Stimulated activated CD8-positive, alpha-beta memory T cell treated with anti-CD3 and anti-CD28 coated beads, Interleukin-12 subunit alpha, Interleukin-12 subunit beta, amount 100 ng/mL, for 24 hours (primary cell): ENCODE measurements around the gene KIF26B.
"Not testable (repeated sequence)": the region's sequence is repeated elsewhere in the genome, so short reads cannot be mapped to it uniquely, and the experiment has no call there.

Source experiments
- DNase-seq: peaks from one replicate; pipeline ENCODE4 v3.0.0-alpha.2; 2020; ENCODE audit errors: extremely low read depth

KIF26B gene

DNA sequence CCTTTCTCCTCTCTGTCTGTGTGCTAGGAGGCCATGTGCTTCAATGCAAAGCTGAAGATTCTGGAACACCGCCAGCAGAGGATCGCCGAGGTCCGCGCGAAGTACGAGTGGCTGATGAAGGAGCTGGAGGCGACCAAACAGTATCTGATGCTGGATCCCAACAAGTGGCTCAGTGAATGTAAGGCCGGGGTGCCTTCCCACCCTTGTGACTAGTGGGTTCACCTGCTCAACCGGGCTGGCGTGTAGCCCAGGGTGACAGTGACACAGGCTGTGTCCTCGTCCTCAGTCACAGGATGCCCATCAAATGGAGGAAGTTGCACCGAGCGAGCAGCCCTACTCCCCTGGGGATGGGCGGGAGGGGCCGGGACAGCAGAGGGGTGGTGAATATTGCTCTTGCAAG lies 544.1 kb downstream of the KIF26B start:
- DNase-seq: no peak

DNA sequence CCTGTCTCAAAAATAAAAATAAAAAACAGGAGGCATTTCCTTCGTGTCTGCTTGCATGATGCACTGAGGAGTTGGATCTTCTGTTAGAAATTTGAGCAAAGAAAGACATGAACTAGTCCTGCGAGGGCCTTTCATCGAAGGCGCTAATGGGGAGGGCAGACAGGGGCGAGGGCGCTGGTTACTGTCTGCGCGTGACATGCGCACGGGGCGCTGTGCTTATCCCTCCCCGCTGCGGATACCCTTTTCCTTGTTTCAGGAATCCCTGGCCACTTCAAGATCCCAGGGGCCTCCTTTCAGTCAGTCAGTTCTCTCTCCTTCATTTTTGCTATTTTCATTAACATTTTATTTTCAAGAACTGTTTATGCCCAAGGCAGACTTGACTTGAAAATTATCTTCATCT lies 545.8 kb downstream of the KIF26B start:
- DNase-seq: no peak

DNA sequence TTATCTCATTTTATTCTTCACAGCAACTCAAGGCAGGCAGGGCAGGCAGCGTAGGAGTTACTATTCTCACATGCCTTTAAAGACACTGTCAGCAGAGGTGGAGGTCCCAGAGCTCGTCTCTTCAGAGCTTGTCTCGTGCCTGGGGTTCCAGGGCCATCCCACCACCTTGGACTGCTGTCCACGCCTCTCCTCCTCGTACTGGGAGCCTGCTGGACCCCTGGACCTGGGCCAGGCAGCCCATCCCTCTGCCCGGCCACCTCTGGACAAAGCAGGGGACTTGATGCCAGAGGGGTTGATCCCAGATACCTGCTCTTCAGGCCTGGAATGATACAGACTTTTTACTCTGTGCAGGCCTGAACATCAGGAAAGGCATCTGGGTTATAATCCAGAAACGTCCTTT lies 546.8 kb downstream of the KIF26B start:
- no peak for DNase-seq

DNA sequence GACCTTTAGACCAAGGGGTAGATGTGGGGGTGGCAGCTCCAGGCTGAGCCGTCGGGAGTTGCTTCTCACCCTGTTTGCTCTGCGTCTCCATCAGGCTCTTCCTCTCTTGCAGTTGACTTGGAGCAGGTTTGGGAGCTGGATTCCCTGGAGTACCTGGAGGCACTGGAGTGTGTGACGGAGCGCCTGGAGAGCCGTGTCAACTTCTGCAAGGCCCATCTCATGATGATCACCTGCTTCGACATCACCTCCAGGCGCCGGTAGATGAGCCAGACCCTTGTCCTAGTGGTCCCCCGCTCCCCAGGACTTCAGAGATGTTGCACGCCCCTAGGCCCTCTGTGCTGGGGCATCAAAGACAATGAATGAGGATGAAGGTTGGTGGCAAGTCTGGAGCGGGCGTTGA lies 547.6 kb downstream of the KIF26B start:
- no peak for DNase-seq

DNA sequence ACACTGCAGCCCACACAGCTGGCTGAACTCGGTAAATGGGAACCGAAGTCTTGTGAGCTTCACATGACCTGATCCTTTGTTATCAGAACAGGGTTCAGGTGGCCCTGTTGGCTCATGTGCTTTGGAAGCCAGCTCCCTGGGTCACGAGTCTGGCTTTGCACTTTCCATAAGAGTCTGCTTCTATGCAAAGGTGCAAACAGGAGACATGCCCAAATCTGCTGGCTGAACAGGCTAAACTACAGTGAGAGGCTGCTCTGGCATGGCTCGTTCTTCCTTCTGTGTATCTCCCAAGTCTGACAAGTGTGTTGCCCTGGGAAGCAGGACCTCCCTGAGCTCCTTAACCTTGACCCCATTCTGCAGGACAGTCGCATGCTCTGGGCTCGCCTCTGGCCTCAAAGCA lies 549.6 kb downstream of the KIF26B start:
- no peak for DNase-seq

DNA sequence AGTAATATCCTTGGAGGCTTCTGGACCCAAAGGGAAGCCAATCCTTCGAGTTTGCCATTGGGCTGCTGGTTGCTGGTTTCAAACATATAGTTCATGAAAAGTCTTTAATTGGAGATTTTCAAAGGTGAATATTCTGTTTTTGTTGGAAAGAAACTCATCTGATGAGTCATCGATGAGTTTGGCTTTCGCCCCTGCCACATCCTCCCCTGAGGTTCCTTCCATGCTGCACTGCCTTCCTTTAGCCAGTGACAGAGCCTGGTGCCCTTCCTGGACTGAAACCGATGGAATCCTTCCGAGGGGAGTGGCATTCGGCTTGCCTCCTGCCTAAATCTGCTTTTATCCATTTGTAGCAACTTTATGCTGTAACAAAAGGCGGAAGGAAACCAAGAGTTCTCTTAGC lies 550.0 kb downstream of the KIF26B start:
- DNase-seq: no peak

DNA sequence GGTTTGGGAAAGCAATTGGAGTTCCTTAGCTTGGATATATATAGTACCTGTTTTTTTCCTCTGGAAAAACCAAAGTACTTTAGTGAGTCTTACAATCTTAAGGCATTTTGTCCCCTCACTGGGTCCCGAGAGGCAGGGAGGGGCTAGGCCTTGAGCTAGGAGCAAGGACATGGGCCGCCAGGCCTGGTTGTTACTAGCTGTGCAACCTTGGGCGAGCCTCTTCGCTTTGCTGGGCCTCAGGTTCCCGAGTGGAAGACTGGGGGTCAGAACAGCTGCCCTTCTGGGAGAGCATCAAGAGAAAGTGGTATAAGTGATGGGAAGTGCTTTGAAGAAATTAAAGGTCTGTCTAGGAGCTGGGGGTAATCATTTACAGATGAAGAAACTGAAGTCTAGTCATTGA lies 553.2 kb downstream of the KIF26B start:
- no peak for DNase-seq

DNA sequence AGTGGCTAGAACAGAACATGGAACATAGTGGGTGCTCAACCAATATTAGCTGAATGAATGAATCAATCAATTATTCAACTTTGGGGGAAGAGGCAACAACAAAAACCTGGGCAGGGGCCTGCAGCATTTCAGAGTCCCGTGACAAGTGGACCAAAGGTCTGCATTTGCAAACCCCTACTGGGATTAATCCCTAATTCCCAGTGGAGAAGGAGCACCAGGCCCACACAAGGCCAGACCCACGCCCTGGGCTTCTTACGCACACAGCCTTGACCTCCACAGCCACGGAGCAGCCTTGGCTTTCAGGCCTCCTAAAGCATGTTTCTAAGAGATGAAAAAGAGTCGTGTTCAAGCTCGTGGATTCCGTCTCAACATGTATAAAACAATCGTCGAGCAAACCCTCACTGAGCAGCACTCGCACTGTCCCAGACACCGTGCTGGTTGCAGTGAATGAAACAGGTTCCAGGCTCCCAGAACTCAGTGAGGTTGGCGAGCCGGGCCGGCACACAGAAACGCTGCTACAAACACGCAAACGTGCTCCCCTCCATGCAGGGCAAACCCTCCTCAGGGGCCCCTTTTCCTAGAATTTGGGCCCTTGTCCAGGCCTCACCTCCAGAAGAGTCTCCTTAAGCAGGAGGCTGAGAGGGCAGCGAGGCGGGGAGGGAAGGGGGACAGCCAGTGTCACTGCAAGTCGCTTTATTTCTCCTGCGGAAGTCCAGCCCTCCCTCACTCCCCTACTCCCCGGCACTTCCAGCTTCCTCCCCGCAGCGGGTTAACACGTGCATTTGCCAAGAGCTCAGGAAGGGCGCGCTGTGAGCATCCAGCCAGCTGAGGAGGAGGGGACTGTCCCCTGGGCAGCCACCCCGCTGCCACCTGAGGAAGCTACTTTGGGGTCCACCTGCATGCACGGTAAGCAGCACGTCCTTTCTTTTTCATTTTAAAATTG lies 556.4 kb downstream of the KIF26B start:
- no peak for DNase-seq

DNA sequence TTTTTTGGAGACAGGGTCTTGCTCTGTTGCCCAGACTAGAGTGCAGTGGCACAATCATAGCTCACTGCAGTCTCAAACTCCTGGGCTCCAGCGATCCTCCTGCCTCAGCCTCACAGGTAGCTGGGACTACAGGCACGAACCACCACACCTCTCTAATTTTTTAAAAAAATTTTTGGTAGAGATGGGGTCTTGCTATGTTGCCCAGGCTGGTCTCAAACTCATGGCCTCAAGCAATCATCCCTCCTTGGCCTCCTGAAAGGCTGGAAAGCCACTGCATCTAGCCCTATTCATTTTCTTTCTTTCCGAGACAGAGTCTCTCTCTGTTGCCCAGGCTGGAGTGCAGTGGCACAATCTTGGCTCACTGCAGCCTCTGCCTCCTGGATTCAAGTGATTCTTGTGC lies 559.2 kb downstream of the KIF26B start:
- not testable (repeated sequence) for DNase-seq

DNA sequence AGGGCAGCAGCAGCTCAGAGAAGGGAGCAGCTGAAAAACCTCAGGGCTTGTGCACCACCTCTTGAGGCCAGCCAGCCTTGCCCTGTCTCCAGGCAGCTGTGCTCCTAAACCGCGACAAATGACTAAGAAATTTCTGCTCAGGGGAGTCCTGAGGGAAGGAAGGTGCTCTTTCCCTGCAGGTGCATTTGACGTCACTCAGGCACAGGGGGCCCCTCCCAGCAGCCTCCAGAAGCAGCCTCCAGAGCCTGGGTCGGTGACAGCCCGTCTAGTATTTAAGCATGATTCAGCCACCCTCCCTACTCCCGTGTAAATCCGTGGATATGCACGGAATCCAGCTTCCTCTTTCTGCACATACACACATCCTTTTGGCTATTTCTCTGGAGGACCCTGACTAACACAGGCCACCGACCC lies 560.5 kb downstream of the KIF26B start:
- no peak for DNase-seq

DNA sequence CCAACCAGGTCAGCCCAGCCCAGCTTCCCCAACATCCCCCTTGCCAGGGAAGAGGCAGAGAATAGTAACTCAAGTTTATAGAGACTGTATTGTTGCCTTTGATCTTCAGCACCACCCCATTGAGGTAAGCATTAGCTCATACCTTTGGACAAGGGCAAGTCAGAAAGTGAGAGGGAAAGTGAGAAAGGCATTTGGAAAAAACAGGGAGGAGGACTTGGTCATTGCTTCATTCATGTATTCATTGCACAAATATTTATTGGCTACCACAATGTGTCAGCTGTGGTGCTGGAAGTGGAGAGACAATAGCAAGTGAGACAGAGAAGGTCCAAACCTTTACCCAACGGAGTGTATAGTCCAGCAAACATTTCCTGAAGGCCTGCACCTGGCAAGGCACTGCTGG lies 561.2 kb downstream of the KIF26B start:
- no peak for DNase-seq

DNA sequence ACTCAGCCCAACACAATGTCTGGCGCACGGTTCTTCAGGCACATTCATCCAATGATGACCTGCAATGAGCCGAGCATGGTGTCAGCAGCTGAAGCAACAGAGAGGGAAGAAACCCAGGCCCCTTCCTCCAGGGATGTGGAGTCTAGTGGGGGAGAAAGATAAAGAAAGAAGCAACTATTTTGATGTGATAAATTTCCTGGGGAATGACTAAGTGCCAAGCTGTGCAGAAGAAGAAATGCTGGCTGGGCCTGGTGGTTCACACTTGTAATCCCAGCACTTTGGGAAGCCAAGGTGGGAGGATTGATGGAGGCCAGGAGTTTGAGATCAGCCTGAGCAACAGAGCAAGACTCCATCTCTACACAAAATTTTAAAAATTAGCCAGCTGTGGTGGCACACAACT lies 561.8 kb downstream of the KIF26B start:
- no peak for DNase-seq

DNA sequence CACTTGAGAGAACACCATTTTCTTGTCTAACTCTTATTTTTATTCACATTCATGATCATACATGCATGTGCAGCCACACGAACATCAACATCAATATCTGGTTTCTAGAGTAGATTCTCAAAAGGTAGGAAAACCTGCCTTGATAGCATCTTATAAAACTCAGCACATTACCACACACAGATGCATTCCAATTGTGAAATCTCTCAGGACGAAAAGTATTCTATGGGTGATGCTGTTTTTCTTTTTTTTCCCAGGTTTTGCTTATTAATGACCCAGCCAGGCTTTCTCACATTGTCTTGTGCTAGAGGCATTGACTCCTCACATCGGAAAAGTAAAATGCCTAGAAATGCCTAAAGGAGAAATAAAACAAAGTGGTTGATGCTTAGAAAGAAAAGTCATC lies 562.8 kb downstream of the KIF26B start:
- DNase-seq: no peak

DNA sequence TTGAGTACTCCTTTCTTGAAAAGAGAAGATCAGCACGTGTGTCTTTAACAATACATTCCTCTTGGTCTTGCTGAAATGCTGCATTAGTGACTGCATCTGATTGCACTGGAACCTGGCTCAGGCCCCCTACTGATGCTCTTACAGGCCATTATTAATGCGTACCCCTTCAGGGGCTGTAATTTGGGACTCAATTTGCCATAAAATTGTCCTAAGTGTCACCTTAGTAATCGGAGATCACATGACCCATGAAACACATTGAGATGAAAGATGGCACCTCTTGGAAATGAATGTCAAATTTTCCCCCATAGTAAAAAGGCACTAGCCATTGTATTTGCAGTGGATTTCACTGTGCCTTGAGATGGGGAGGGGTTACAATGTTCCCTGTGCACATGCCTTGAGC lies 563.3 kb downstream of the KIF26B start:
- DNase-seq: no peak

DNA sequence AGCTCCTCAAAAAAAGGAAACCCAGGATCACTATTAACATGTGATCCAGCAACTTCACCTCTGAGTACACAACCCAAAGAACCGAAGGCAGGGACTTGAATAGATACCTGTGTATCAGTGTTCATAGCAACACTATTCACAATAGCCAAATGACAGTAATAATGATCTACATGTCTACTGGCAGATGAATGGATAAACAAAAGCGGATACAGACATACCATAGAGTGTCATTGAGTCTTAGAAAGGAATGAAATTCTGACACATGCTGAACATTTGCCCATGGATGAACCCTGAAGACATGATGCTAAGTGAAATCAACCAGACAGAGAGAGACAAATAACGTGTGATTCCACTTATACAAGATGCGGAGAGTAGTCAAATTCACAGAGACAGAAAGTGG lies 564.2 kb downstream of the KIF26B start:
- DNase-seq: no peak

DNA sequence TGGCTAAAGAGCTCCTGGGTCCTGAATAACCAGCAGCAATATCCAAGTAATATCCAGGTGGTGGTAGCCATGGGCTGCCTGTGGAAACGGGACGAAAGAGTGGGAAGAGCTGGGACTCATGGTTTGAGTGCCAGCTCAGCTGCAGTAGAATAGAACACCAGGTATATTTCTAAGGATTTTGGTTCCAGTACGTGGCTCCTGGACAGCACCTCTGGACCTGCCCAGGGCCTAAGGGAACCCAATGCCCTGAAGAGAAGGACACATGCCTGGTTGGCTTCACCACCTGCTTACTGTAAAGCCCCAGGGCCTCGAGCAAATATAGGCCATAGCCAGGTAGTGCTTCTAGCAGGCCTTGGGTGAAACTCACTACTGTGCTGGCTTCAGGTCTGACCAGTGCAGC lies 566.7 kb downstream of the KIF26B start:
- no peak for DNase-seq

DNA sequence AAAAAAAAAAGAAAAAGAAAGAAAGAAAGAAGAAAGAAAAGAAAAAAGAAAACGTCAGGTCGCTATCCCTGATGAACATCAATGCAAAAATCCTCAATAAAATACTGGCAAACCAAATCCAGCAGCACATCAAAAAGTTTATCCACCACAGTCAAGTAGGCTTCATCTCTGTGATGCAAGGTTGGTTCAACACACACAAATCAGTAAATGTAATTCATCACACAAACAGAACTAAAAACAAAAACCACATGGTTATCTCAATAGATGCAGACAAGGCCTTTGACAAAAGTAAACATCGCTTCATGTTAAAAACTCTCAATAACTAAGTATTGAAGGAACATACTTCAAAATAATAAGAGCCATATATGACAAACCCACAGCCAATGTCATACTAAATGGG lies 573.2 kb downstream of the KIF26B start:
- not testable (repeated sequence) for DNase-seq

DNA sequence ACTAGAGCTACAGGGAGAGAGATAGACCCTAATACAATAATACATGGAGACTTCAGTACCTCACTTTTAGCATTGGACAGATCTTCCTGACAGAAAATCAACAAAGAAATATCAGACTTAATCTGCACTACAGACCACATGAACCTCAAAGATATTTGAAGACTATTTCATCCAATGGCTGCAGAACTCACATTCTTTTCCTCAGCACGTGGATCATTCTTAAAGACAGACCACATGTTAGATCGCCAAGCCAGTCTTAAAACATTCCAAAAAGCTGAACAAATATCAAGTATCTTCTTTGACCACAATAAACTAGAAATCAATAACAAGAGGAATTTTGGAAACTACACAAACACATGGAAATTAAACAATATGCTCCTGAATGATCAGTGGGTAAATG lies 576.0 kb downstream of the KIF26B start:
- no peak for DNase-seq

DNA sequence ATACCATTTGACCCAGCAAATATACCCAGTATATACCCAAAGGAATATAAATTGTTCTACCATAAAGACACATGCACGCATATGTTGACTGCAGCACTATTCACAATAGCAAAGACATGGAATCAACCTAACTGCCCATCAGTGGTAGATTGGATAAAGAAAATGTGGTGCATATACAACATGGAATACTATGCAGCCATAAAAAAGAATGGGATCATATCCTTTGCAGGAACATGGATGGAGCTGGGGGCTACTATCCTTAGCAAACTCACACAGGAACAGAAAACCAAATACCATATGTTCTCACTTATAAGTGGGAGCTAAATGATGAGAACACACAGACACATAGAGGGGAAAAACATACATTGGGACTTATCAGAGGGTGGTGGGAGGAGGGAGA lies 585.6 kb downstream of the KIF26B start:
- not testable (repeated sequence) for DNase-seq

DNA sequence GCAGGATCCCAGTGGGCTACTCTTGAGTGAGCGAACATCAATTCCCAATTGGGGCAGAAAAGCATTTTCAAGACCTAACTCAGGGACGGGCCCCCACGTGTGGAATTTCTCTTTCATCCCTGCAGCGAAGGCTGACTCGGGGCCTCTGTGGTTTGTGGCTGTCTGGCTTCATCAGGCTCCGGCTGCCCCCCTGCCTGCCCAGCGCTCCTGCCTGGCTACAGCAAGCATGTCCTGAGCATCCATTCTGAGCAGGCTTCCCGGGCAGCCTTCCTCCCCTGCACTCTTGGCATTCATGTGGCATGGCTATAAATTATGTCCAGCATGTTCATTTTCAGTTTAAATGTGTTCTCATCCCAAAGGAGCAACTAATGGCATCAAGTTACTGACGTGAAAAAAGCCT lies 588.1 kb downstream of the KIF26B start:
- no peak for DNase-seq

DNA sequence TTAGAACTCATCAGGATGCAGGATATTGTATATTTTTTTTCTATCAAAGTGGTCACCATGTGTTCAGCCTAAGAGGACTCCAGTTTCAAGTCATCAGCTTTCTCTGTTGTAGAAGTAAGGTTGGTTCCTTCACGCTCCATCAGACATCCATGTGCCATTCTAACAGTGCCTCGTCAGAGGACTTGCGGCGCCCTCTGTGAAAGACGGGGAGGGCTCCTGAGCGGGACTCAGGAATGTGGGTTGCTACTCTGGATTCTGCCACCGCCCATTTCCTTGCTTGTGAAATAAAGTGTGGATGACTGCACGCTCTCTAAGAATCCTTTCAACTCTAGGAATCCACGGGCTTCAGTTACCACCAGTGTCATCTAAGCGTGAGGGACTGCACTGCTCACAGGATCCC lies 593.5 kb downstream of the KIF26B start:
- DNase-seq: no peak

DNA sequence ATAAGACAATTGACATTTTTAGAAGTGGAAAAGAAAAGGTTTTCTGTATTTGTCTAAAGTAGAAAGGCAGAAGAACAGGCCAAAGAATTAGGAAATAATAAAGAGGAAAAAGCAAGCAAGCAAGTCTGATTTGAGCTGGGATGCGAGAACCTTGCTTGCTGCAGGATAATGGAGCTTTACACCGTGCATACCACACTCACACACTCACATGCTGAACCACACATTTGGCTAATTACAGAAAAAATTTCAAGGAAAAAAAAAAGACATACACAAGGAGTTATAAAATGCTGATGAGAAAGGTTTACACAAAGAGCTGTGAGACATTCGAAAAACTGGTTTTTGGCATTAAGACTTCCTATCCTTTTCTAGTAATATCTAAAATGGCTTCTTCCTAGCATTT lies 593.9 kb downstream of the KIF26B start:
- DNase-seq: no peak

DNA sequence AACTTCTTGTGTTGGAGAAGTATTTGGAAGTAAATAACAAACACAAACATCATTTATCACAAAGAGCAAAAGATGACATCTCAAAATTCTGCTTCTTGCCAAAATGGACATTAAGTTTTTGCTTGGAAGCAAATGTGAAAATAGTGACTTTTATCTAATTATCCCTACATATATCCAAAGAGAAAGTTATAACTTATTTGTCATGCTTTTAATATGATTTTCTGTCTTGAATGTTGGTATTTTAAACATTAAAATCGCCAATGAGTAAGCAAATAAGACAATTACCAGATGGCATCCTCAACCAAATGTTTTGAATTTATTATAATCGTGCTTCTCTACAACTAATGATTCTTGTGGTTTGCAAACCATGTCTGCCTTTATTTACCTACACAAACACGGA lies 594.3 kb downstream of the KIF26B start:
- no peak for DNase-seq

DNA sequence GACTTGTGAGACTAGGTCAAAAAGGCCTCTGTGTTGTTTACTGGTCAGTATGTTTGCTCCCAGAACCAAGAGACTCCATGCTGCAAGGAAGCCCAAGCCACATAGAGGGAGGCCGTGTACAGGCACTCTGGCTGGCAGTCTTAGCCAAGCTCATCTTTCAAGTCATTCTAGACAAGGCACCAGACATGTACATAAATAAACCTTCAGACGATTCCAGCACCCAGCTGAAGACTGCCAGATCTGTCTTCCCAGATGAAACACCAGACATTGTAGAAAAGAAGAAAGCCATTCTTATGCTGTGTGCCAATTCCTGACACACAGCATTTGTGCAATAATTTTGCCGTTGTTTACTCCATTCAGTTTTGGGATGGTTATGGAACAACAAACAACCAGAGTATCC lies 595.5 kb downstream of the KIF26B start:
- no peak for DNase-seq
